ENCODE measurements around the gene SLC8A3.

GRCh38 chr14:70036665-70037064 is 152.1 kb downstream of the SLC8A3 start:
- TF ChIP-seq CTCF (IDR thresholded peaks at IDR 0.05) = no peak
- no peak for TF ChIP-seq POLR2A (IDR thresholded peaks at IDR 0.05)
